H9 (cell line): ENCODE measurements around the gene PVR. TPM values are rescaled to one million over a fixed set of nuclear protein-coding genes. Genes with fewer than 3 reads are reported as not detected.

Experiments
- DNase-seq: peaks from one replicate; pipeline ENCODE4 v3.0.0-alpha.2; 2017
- H2AFZ ChIP-seq: one replicate; pipeline ENCODE4 v1.6.1; 2013; ENCODE audit warnings: mild to moderate bottlenecking, low read length, control low read depth, moderate library complexity
- H2AK5ac ChIP-seq: 2 replicates; pipeline ENCODE4 v1.6.1; 2013; ENCODE audit warnings: low read length, control low read depth, mixed read lengths; ENCODE audit not compliant: insufficient read length
- H2BK120ac ChIP-seq: one replicate; pipeline ENCODE4 v1.6.1; 2013; ENCODE audit warnings: low read depth, mild to moderate bottlenecking, low read length, control low read depth, inconsistent platforms; ENCODE audit not compliant: poor library complexity, severe bottlenecking
- H2BK12ac ChIP-seq: 2 replicates; pipeline ENCODE4 v1.6.1; 2013; ENCODE audit warnings: low read length, control low read depth, mixed read lengths, low read depth; ENCODE audit not compliant: insufficient read length
- H2BK15ac ChIP-seq: 2 replicates; pipeline ENCODE4 v1.6.1; 2013; ENCODE audit warnings: low read depth, low read length, control low read depth
- H2BK20ac ChIP-seq: one replicate; pipeline ENCODE4 v1.6.1; 2013; ENCODE audit warnings: low read depth, mild to moderate bottlenecking, low read length, control low read depth, inconsistent platforms; ENCODE audit not compliant: poor library complexity, severe bottlenecking
- H2BK5ac ChIP-seq: 2 replicates; pipeline ENCODE4 v1.6.1; 2013; ENCODE audit warnings: low read length, control low read depth, mixed read lengths; ENCODE audit not compliant: insufficient read length
- H3K14ac ChIP-seq: 2 replicates; pipeline ENCODE4 v1.6.1; 2013; ENCODE audit warnings: low read length, control low read depth; ENCODE audit not compliant: insufficient read depth
- H3K18ac ChIP-seq: 2 replicates; pipeline ENCODE4 v1.6.1; 2013; ENCODE audit warnings: low read depth, mild to moderate bottlenecking, mixed read lengths, low read length, control low read depth; ENCODE audit not compliant: insufficient read length
- H3K23ac ChIP-seq: 2 replicates; pipeline ENCODE4 v1.6.1; 2013; ENCODE audit warnings: low read length, control low read depth, mixed read lengths, low read depth; ENCODE audit not compliant: insufficient read length
- H3K23me2 ChIP-seq: 2 replicates; pipeline ENCODE4 v1.6.1; 2013; ENCODE audit warnings: low read depth, mild to moderate bottlenecking, mixed read lengths, low read length, control low read depth; ENCODE audit not compliant: insufficient read length, poor library complexity, severe bottlenecking
- H3K27ac ChIP-seq: 2 replicates; pipeline ENCODE4 v1.5.1; 2013; ENCODE audit warnings: low read length, control low read depth, mixed read lengths, low read depth; ENCODE audit not compliant: insufficient read length
- H3K27me3 ChIP-seq: 2 replicates; pipeline ENCODE4 v1.6.1; 2013; ENCODE audit warnings: low read length, control low read depth, inconsistent platforms; ENCODE audit not compliant: insufficient read depth
- H3K4ac ChIP-seq: 2 replicates; pipeline ENCODE4 v1.6.1; 2013; ENCODE audit warnings: low read depth, mild to moderate bottlenecking, control low read depth, inconsistent platforms, low read length, moderate library complexity
- H3K4me1 ChIP-seq: 2 replicates; pipeline ENCODE4 v1.6.1; 2013; ENCODE audit warnings: low read length, control low read depth, inconsistent platforms; ENCODE audit not compliant: insufficient read depth
- H3K4me2 ChIP-seq: 2 replicates; pipeline ENCODE4 v1.6.1; 2013; ENCODE audit warnings: low read length, control low read depth, mixed read lengths; ENCODE audit not compliant: insufficient read length, insufficient read depth
- H3K56ac ChIP-seq: 2 replicates; pipeline ENCODE4 v1.6.1; 2013; ENCODE audit warnings: low read depth, mild to moderate bottlenecking, mixed read lengths, low read length, control low read depth; ENCODE audit not compliant: insufficient read length
- H3K79me1 ChIP-seq: 2 replicates; pipeline ENCODE4 v1.6.1; 2013; ENCODE audit warnings: low read depth, mild to moderate bottlenecking, moderate library complexity, low read length, control low read depth, inconsistent platforms; ENCODE audit not compliant: insufficient read depth, poor library complexity, severe bottlenecking
- H3K79me2 ChIP-seq: 2 replicates; pipeline ENCODE4 v1.6.1; 2013; ENCODE audit warnings: low read length, control low read depth, inconsistent platforms; ENCODE audit not compliant: insufficient read depth
- H3K9ac ChIP-seq: 2 replicates; pipeline ENCODE4 v1.6.1; 2013; ENCODE audit warnings: low read length, control low read depth, mixed read lengths; ENCODE audit not compliant: insufficient read length; ENCODE audit errors: extremely low read depth
- H3K9me3 ChIP-seq: one replicate; pipeline ENCODE4 v1.6.1; 2013; ENCODE audit warnings: low read depth, low read length, inconsistent platforms; ENCODE audit not compliant: control insufficient read depth
- H3T11ph ChIP-seq: one replicate; pipeline ENCODE4 v1.6.1; 2013; ENCODE audit warnings: mild to moderate bottlenecking, low read length, control low read depth, inconsistent platforms
- H4K20me1 ChIP-seq: one replicate; pipeline ENCODE4 v1.6.1; 2013; ENCODE audit not compliant: control insufficient read depth, insufficient read length, insufficient read depth
- H4K5ac ChIP-seq: 2 replicates; pipeline ENCODE4 v1.6.1; 2013; ENCODE audit warnings: low read depth, mild to moderate bottlenecking, mixed read lengths, low read length, control low read depth; ENCODE audit not compliant: insufficient read length
- H4K8ac ChIP-seq: replicated peaks from 2 replicates; pipeline ENCODE4 v1.6.1; 2013; ENCODE audit warnings: low read length, control low read depth, mixed read lengths, low read depth; ENCODE audit not compliant: insufficient read length
- H4K91ac ChIP-seq: 2 replicates; pipeline ENCODE4 v1.6.1; 2013; ENCODE audit warnings: low read depth, mild to moderate bottlenecking, moderate library complexity, mixed read lengths, low read length, control low read depth; ENCODE audit not compliant: insufficient read length
- H3K27ac Mint-ChIP-seq, 3 experiments: 2 replicates in 2 of 3; 3 replicates in 1 of 3; pipeline ENCODE4 v1.8.0; 2020 to 2021; ENCODE audit warnings: mixed read lengths in 3 of 3, mild to moderate bottlenecking in 1 of 3, moderate library complexity in 1 of 3
- H3K27me3 Mint-ChIP-seq: 2 replicates; pipeline ENCODE4 v1.8.0; 2021; ENCODE audit warnings: low read depth, mild to moderate bottlenecking, moderate library complexity, mixed read lengths
- H3K36me3 Mint-ChIP-seq, 3 experiments: 2 replicates in 2 of 3; 3 replicates in 1 of 3; pipeline ENCODE4 v1.8.0; 2020 to 2021; ENCODE audit warnings: low read depth in 3 of 3, mixed read lengths in 3 of 3; ENCODE audit not compliant: insufficient read depth in 1 of 3
- H3K4me1 Mint-ChIP-seq, 2 experiments: 2 replicates each; pipeline ENCODE4 v1.8.0; 2020; ENCODE audit warnings: mixed read lengths in 2 of 2
- H3K4me3 Mint-ChIP-seq, 2 experiments: 2 replicates in 1 of 2; 3 replicates in 1 of 2; pipeline ENCODE4 v1.8.0; 2020 to 2021; ENCODE audit warnings: mild to moderate bottlenecking in 2 of 2, mixed read lengths in 2 of 2, moderate library complexity in 1 of 2
- H3K9me3 Mint-ChIP-seq, 2 experiments: 2 replicates in 1 of 2; 3 replicates in 1 of 2; pipeline ENCODE4 v1.8.0; 2020; ENCODE audit warnings: mild to moderate bottlenecking in 2 of 2, mixed read lengths in 2 of 2, moderate library complexity in 1 of 2
- WGBS: extraction: QIAGEN DNeasy Blood & Tissue Kit; methylation state at CpG from one replicate; pipeline ENCODE4 v1.1.7; 2013; ENCODE audit warnings: missing lambda C conversion rate, low lambda C conversion rate, mixed read lengths; ENCODE audit not compliant: insufficient read length; ENCODE audit errors: extremely low coverage; 5-methylcytosine and 5-hydroxymethylcytosine counted together
- total RNA-seq: library from RNA; stranded (reverse); gene quantifications from 2 replicates; pipeline ENCODE4 v1.2.1, GENCODE V29; 2021
- TF ChIP-seq, protein P1 (sequence below): fragments of 200-600 bp; sonication (generic); conservative IDR thresholded peaks from 3 replicates; pipeline ENCODE4 v1.8.0; 2021; ENCODE audit warnings: antibody characterized with exemption, mild to moderate bottlenecking

The PVR gene
- total RNA-seq, 1 experiment from 2014 or later = 29.2 TPM

DNA sequence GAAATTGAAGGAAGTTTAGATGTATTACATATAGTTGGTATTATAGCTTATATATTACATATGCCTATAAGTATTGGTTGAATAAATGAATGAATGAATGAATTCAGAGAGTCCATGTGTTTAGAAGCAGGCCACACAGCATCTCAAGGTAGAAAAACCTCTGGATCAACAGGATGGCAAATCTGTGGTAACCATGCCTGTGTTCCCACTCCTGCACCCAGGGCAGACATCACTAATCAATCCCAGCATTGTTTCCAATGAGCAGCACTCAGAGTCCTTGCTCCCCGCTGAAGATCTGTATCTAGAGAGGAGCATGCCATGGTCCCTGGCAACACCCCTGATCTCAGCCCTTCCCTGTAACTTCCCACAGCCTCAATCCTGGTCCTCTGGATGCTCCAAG is 28.5 kb downstream of the PVR start:
- H2AFZ ChIP-seq = no peak overlapping the region
- no peak overlapping the region for H2AK5ac ChIP-seq
- H2BK20ac ChIP-seq = no peak overlapping the region
- no CpG with 5 or more reads among the region's 1 CpG for WGBS
- H3K14ac ChIP-seq = no peak overlapping the region
- H3K56ac ChIP-seq = no peak overlapping the region
- no peaks in the 10 kb centered on the region; the same call in none of the 2 replicates for H3K27me3 Mint-ChIP-seq
- H3K36me3 Mint-ChIP-seq = no peaks in the 10 kb centered on the region
- no peak overlapping the region for H4K5ac ChIP-seq
- H3K27ac ChIP-seq = no peak overlapping the region
- H3K27ac Mint-ChIP-seq = no peak overlapping the region
- H3K23me2 ChIP-seq = no peaks in the 10 kb centered on the region
- H3K18ac ChIP-seq = no peak overlapping the region
- H3K23ac ChIP-seq = no peak overlapping the region
- H2BK15ac ChIP-seq = no peak overlapping the region
- no peak overlapping the region for H3K4me3 Mint-ChIP-seq
- no peaks in the 10 kb centered on the region for H4K20me1 ChIP-seq
- no peaks in the 10 kb centered on the region for H3K79me1 ChIP-seq
- no peaks in the 10 kb centered on the region; a peak in 1 of 5 replicates for H3K9me3 Mint-ChIP-seq
- no peak overlapping the region for H4K8ac ChIP-seq
- no peak overlapping the region for H2BK5ac ChIP-seq
- no peak overlapping the region for H3K4me2 ChIP-seq
- H2BK120ac ChIP-seq = no peak overlapping the region
- H3K9me3 ChIP-seq = no peaks in the 10 kb centered on the region
- TF ChIP-seq, protein P1, sequence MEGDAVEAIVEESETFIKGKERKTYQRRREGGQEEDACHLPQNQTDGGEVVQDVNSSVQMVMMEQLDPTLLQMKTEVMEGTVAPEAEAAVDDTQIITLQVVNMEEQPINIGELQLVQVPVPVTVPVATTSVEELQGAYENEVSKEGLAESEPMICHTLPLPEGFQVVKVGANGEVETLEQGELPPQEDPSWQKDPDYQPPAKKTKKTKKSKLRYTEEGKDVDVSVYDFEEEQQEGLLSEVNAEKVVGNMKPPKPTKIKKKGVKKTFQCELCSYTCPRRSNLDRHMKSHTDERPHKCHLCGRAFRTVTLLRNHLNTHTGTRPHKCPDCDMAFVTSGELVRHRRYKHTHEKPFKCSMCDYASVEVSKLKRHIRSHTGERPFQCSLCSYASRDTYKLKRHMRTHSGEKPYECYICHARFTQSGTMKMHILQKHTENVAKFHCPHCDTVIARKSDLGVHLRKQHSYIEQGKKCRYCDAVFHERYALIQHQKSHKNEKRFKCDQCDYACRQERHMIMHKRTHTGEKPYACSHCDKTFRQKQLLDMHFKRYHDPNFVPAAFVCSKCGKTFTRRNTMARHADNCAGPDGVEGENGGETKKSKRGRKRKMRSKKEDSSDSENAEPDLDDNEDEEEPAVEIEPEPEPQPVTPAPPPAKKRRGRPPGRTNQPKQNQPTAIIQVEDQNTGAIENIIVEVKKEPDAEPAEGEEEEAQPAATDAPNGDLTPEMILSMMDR = no peak
- no peaks in the 10 kb centered on the region; the same call in 1 of the 2 replicates for H3K27me3 ChIP-seq
- H3T11ph ChIP-seq = no peak overlapping the region
- no peak overlapping the region for H4K91ac ChIP-seq
- no peak for DNase-seq
- H2BK12ac ChIP-seq = no peak overlapping the region
- no peak overlapping the region for H3K9ac ChIP-seq
- no peaks in the 10 kb centered on the region for H3K4me1 ChIP-seq
- no peak overlapping the region for H3K4ac ChIP-seq
- no peaks in the 10 kb centered on the region for H3K79me2 ChIP-seq
- peaks cover 2 to 4% of the 10 kb centered on the region in 2 experiments for H3K4me1 Mint-ChIP-seq
